OCI-LY3 (cell line): Measurements from ENCODE around the gene ARSI.

Source experiments
- H2AFZ ChIP-seq: fragments of 200-600, 300-600 bp; shearing (Covaris generic); 2 replicates; pipeline ENCODE4 v1.6.0; 2014; ENCODE audit warnings: antibody characterized with exemption, low read depth, low read length
- H3K27ac ChIP-seq: fragments of 200-600, 300-600 bp; sonication (generic); 2 replicates; pipeline ENCODE4 v1.5.1; 2014; ENCODE audit warnings: mild to moderate bottlenecking, low read length, moderate library complexity, mixed read lengths
- H3K27me3 ChIP-seq: fragments of 200-600, 300-600 bp; sonication (generic); 2 replicates; pipeline ENCODE4 v1.6.1; 2014; ENCODE audit warnings: low read depth, low read length, mixed read lengths
- H3K36me3 ChIP-seq: fragments of 200-600, 300-600 bp; sonication (generic); replicated peaks from 2 replicates; pipeline ENCODE3; 2014; ENCODE audit warnings: low read depth, low read length, mixed read lengths
- H3K4me1 ChIP-seq: fragments of 300-600, 200-600 bp; sonication (generic); 2 replicates; pipeline ENCODE4 v1.6.1; 2014; ENCODE audit warnings: low read length, mixed read lengths
- H3K4me2 ChIP-seq: fragments of 200-600, 300-600 bp; sonication (generic); 2 replicates; pipeline ENCODE4 v1.6.1; 2014; ENCODE audit warnings: low read length, mixed read lengths
- H3K4me3 ChIP-seq: fragments of 300-600, 200-600 bp; sonication (generic); 2 replicates; pipeline ENCODE4 v1.5.1; 2014; ENCODE audit warnings: antibody characterized with exemption, mild to moderate bottlenecking, low read length, moderate library complexity
- H3K79me2 ChIP-seq: fragments of 300-600, 200-600 bp; shearing (Covaris generic); 2 replicates; pipeline ENCODE4 v1.6.1; 2014; ENCODE audit warnings: mild to moderate bottlenecking, low read length, mixed read lengths
- H3K9ac ChIP-seq: fragments of 300-600, 200-600 bp; shearing (Covaris generic); 2 replicates; pipeline ENCODE4 v1.6.0; 2014; ENCODE audit warnings: mild to moderate bottlenecking, low read length, moderate library complexity
- H3K9me3 ChIP-seq: fragments of 200-600, 300-600 bp; shearing (Covaris generic); 2 replicates; pipeline ENCODE4 v1.6.1; 2014; ENCODE audit warnings: low read length, mixed read lengths; ENCODE audit not compliant: insufficient read depth
- H4K20me1 ChIP-seq: fragments of 200-600, 300-600 bp; sonication (generic); 2 replicates; pipeline ENCODE4 v1.6.1; 2016; ENCODE audit warnings: low read length, mixed read lengths; ENCODE audit not compliant: insufficient read depth
- CTCF ChIP-seq: fragments of 200-600, 300-600 bp; sonication (generic); IDR thresholded peaks from 2 replicates; pipeline ENCODE4 v1.5.1; 2014; ENCODE audit warnings: antibody characterized with exemption, low read length, low read depth
- EZH2phosphoT487 ChIP-seq: fragments of 200-600 bp; shearing (Covaris generic); IDR thresholded peaks from 2 replicates; pipeline ENCODE4 v1.6.1; 2018; ENCODE audit warnings: antibody characterized with exemption, mixed run types, low read depth

The ARSI gene

GRCh38 chr5:150299571-150300327 is 3.0 kb downstream of the ARSI start:
- TF ChIP-seq EZH2phosphoT487 = no peak
- no peak for TF ChIP-seq CTCF
- H2AFZ ChIP-seq = no peak overlapping the region

GRCh38 chr5:150298701-150299451 is 3.8 kb downstream of the ARSI start:
- Histone ChIP-seq H3K9ac (no peak overlapping the region), H3K27me3 (no peaks in the 10 kb centered on the region), H3K4me2 (no peak overlapping the region), H3K27ac (no peak overlapping the region), H3K36me3 (no peaks in the 10 kb centered on the region), H3K4me3 (no peak overlapping the region), H3K9me3 (no peaks in the 10 kb centered on the region), H2AFZ (no peak overlapping the region), H4K20me1 (no peaks in the 10 kb centered on the region), H3K4me1 (no peaks in the 10 kb centered on the region), H3K79me2 (no peaks in the 10 kb centered on the region)
- no peak for TF ChIP-seq EZH2phosphoT487
- no peak for TF ChIP-seq CTCF

More at GRCh38 chr5:150299571-150300327, 3.0 kb downstream of the ARSI start:
- Histone ChIP-seq H3K4me2 (no peak overlapping the region), H3K4me3 (no peak overlapping the region), H3K9me3 (no peaks in the 10 kb centered on the region), H3K36me3 (no peaks in the 10 kb centered on the region), H4K20me1 (no peaks in the 10 kb centered on the region), H3K4me1 (no peaks in the 10 kb centered on the region), H3K27me3 (no peaks in the 10 kb centered on the region), H3K79me2 (no peaks in the 10 kb centered on the region), H3K9ac (no peak overlapping the region), H3K27ac (no peak overlapping the region)

DNA sequence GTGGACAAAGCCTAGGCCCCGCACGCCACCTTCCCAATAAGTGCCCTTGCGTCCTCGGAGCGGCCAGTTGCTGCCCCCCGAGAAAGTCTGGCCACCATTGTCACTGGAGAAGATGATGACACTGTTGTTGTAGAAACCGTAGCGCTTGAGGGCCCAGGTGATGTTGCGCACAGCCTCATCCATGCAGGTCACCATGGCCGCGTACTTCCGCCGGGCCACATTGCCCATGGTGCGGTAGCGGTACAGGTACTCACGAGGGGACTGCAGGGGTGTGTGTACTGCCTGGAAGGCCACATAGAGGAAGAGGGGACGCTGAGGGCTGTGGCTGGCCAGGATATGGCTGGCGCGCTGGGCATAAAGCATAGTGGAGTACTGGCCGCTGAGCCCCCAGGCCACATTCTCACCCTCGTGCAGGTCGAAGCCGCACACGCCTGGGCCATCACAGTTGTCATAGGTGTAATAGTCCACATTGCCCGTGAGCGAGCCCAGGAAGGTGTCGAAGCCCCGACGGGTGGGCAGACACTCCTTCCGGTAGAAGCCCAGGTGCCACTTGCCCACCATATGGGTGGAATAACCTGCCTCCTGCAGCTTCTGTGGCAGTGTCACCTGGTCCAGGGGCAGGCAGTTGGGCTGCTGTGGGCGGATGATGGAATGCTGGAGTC is 4.6 kb downstream of the ARSI start:
- no peak for TF ChIP-seq CTCF
- no peak for TF ChIP-seq EZH2phosphoT487
- Histone ChIP-seq H3K27me3 (no peaks in the 10 kb centered on the region), H3K9me3 (no peaks in the 10 kb centered on the region), H3K4me3 (no peak overlapping the region), H3K27ac (no peak overlapping the region), H3K4me1 (no peaks in the 10 kb centered on the region), H2AFZ (no peak overlapping the region), H4K20me1 (no peaks in the 10 kb centered on the region), H3K4me2 (no peak overlapping the region), H3K9ac (no peak overlapping the region), H3K79me2 (no peaks in the 10 kb centered on the region), H3K36me3 (no peaks in the 10 kb centered on the region)
